Uterus (tissue), 4 donors: ENCODE results near the gene FFAR3. TPM values are rescaled to one million over a fixed set of nuclear protein-coding genes. Genes with fewer than 3 reads are reported as not detected.

Source experiments
- DNase-seq, 2 donors: peaks; one replicate each; pipeline ENCODE4 v3.0.0-alpha.2; 2019 to 2020
- H3K27ac ChIP-seq, 2 donors: fragments of 200-600 bp; sonication (generic); 1 replicate in 1 of 2; 2 replicates in 1 of 2; pipeline ENCODE4 v1.5.1; 2016 to 2018
- H3K27me3 ChIP-seq, 2 donors: fragments of 200-600 bp; sonication (generic); one replicate each; pipeline ENCODE4 v1.5.1; 2018 to 2019; ENCODE audit warnings: control low read depth in 1 of 2
- H3K36me3 ChIP-seq, 2 donors: fragments of 200-600 bp; sonication (generic); one replicate each; pipeline ENCODE4 v1.5.1; 2019; ENCODE audit warnings: control low read depth in 1 of 2
- H3K4me1 ChIP-seq, 2 donors: fragments of 200-600 bp; sonication (generic); one replicate each; pipeline ENCODE4 v1.5.1; 2018 to 2019; ENCODE audit warnings: control low read depth in 1 of 2
- H3K4me3 ChIP-seq, 2 donors: fragments of 200-600 bp; sonication (generic); 1 replicate in 1 of 2; 2 replicates in 1 of 2; pipeline ENCODE4 v1.5.1; 2018 to 2019; ENCODE audit warnings: mild to moderate bottlenecking in 1 of 2
- H3K9me3 ChIP-seq, 2 donors: fragments of 200-600 bp; sonication (generic); one replicate each; pipeline ENCODE4 v1.5.1; 2019; ENCODE audit warnings: control low read depth in 1 of 2
- POLR2A ChIP-seq, 2 donors: fragments of 450-650 bp; IDR thresholded peaks; one replicate each; pipeline ENCODE4 v1.6.1; 2016; ENCODE audit warnings: antibody characterized with exemption in 2 of 2, mild to moderate bottlenecking in 1 of 2, moderate library complexity in 1 of 2
- intact Hi-C: fragments of 100-400 bp; cut with DNase I; formaldehyde crosslinking; loops from one replicate; pipeline ENCODE4 v1.15.1; 2023; ENCODE audit warnings: low total_unique reads
- total RNA-seq, 4 donors: library from RNA; depleted of rRNA in 3 of 4; stranded (reverse); fragments of >200 nt in 3 of 4; gene quantifications; one replicate each; pipeline versions ENCODE4 v1.1.0 to v1.2.4, GENCODE V29; 2014 to 2023
- TF ChIP-seq, protein P1 (sequence below), 4 experiments: fragments of 200-600 bp in 2 of 4; fragments of 450-650 bp in 2 of 4; sonication (generic) in 2 of 4; IDR thresholded peaks; one replicate each; pipeline ENCODE4 v1.5.1; 2016 to 2019; ENCODE audit warnings: antibody characterized with exemption in 4 of 4, mild to moderate bottlenecking in 2 of 4, moderate library complexity in 1 of 4
- donor health status: DM: yes; HTN: yes; CAD: no.

The FFAR3 gene
- total RNA-seq, 4 donors from 2014 or later: not detected

DNA sequence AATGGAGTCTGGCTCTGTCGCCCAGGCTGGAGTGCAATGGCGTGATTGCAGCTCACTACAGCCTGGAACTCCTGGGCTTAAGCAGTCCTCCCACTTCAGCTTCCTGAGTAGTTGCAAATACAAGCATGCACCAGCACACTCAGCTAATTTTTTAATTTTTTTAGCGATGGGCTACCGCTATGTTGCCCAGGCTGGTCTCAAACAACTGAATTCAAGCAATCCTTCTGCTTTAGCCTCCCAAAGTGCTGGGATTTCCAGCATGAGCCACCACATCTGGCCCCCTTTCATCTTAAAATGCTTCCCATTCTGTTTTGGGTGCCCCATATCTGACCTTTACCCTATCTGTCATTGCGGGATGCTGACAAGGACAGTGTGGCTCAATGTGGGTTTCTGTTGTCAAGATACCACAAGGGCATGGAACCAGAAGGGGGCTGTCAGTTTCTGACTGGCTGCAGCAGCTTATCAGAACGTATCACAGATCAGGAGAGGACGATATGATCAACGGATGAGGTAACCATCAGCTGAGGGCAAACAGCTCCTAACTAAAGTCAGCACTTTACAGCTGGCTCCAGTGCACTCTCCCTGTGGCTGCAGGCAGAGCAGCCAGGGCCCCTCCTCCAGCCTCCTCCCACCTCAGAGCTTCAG lies 45.0 kb downstream of the FFAR3 start:
- TF ChIP-seq, protein P1, sequence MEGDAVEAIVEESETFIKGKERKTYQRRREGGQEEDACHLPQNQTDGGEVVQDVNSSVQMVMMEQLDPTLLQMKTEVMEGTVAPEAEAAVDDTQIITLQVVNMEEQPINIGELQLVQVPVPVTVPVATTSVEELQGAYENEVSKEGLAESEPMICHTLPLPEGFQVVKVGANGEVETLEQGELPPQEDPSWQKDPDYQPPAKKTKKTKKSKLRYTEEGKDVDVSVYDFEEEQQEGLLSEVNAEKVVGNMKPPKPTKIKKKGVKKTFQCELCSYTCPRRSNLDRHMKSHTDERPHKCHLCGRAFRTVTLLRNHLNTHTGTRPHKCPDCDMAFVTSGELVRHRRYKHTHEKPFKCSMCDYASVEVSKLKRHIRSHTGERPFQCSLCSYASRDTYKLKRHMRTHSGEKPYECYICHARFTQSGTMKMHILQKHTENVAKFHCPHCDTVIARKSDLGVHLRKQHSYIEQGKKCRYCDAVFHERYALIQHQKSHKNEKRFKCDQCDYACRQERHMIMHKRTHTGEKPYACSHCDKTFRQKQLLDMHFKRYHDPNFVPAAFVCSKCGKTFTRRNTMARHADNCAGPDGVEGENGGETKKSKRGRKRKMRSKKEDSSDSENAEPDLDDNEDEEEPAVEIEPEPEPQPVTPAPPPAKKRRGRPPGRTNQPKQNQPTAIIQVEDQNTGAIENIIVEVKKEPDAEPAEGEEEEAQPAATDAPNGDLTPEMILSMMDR (IDR thresholded peaks at IDR 0.05): no peak
- TF ChIP-seq POLR2A (IDR thresholded peaks at IDR 0.05): no peak
- Histone ChIP-seq H3K36me3 (no peaks in the 10 kb centered on the region), H3K27me3 (no peaks in the 10 kb centered on the region), H3K27ac (no peak overlapping the region), H3K4me1 (no peaks in the 10 kb centered on the region), H3K4me3 (no peak overlapping the region), H3K9me3 (no peaks in the 10 kb centered on the region)
- intact Hi-C loops: no loop called here
- DNase-seq: no peak

- Histone ChIP-seq H3K4me1 (no peaks in the 10 kb centered on the region), H3K27ac (no peak overlapping the region), H3K27me3 (no peaks in the 10 kb centered on the region), H3K36me3 (no peaks in the 10 kb centered on the region), H3K4me3 (no peak overlapping the region), H3K9me3 (no peaks in the 10 kb centered on the region)
- DNase-seq: no peak
- intact Hi-C loops: no loop called here
- TF ChIP-seq, protein P1 (IDR thresholded peaks at IDR 0.05): no peak
- TF ChIP-seq POLR2A (IDR thresholded peaks at IDR 0.05): no peak
Observed at GRCh38 chr19:35404879-35405622, 46.8 kb downstream of the FFAR3 start.

DNA sequence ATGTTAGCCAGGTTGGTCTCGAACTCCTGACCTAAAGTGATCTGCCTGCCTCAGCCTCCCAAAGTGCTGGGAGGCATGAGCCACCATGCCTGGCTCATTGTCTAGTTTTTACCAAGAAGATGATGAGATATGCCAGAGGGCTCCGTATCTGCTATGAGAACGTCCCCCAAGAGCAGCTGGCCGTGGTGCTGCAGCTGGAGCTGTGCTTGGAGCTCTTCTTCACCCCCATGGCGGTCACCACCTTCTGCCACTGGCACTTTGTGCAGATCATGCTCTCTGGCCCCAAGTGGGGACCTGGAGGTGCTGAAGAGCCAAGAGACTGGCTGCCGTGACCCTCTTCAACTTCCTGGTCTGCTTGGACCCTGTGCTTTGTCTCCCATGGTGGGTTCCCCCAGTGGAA lies 49.4 kb downstream of the FFAR3 start:
- TF ChIP-seq, protein P1 (IDR thresholded peaks at IDR 0.05): no peak
- no peak for TF ChIP-seq POLR2A (IDR thresholded peaks at IDR 0.05)
- DNase-seq: no peak
- intact Hi-C loops: no loop called here
- H3K27me3 ChIP-seq: no peaks in the 10 kb centered on the region
- H3K9me3 ChIP-seq: no peaks in the 10 kb centered on the region
- no peaks in the 10 kb centered on the region for H3K4me1 ChIP-seq
- H3K36me3 ChIP-seq: no peaks in the 10 kb centered on the region
- H3K27ac ChIP-seq: no peak overlapping the region
- no peak overlapping the region for H3K4me3 ChIP-seq

- H3K4me3 ChIP-seq: no peak overlapping the region
- H3K4me1 ChIP-seq: no peaks in the 10 kb centered on the region
- DNase-seq: no peak
- intact Hi-C loops: no loop called here
- H3K27ac ChIP-seq: no peak overlapping the region
- no peak for TF ChIP-seq POLR2A (IDR thresholded peaks at IDR 0.05)
- TF ChIP-seq, protein P1 (IDR thresholded peaks at IDR 0.05): no peak
- H3K36me3 ChIP-seq: no peaks in the 10 kb centered on the region
- H3K27me3 ChIP-seq: no peaks in the 10 kb centered on the region
- H3K9me3 ChIP-seq: no peaks in the 10 kb centered on the region
Observed at GRCh38 chr19:35408284-35409171, 50.3 kb downstream of the FFAR3 start.
